GM12873 (cell line): ENCODE measurements around the gene PCDHGB4.

ENCODE experiments used
- CTCF ChIP-seq: IDR thresholded peaks from 2 replicates; pipeline ENCODE4 v1.5.1; 2012; ENCODE audit warnings: low read depth, mild to moderate bottlenecking, moderate library complexity, low read length, control low read depth; ENCODE audit not compliant: insufficient read depth; ENCODE audit errors: missing control alignments

PCDHGB4 gene

GRCh38 chr5:141349917-141350619 is 37.4 kb upstream of the PCDHGB4 start, which contains the start of gene PCDHGB1:
Gene PCDHGB1 (plus strand): TSS chr5:141350099. CDS start chr5:141350261, 162 bp downstream.
- TF ChIP-seq CTCF, result peak; percentile 70

- TF ChIP-seq CTCF, result no peak
Observed at GRCh38 chr5:141351591-141351990, 35.9 kb upstream of the PCDHGB4 start.

GRCh38 chr5:141354900-141355469 is 32.5 kb upstream of the PCDHGB4 start, which contains the start of gene PCDHGA4:
Gene PCDHGA4 (plus strand): TSS chr5:141355021. CDS start chr5:141355108, 87 bp downstream.
- peak; percentile 49 for TF ChIP-seq CTCF

GRCh38 chr5:141355641-141356040 is 31.9 kb upstream of the PCDHGB4 start:
- no peak for TF ChIP-seq CTCF

GRCh38 chr5:141356133-141356532 is 31.4 kb upstream of the PCDHGB4 start:
- no peak for TF ChIP-seq CTCF

GRCh38 chr5:141356950-141357349 is 30.5 kb upstream of the PCDHGB4 start:
- no peak for TF ChIP-seq CTCF

- TF ChIP-seq CTCF, result peak; percentile 27
Observed at GRCh38 chr5:141359790-141360426, 27.6 kb upstream of the PCDHGB4 start, which contains the start of gene PCDHGB2. Gene PCDHGB2 (plus strand): TSS chr5:141359994. CDS start chr5:141360136, 142 bp downstream.
